ENCODE measurements around the gene PDCD10.

Gene PDCD10

DNA sequence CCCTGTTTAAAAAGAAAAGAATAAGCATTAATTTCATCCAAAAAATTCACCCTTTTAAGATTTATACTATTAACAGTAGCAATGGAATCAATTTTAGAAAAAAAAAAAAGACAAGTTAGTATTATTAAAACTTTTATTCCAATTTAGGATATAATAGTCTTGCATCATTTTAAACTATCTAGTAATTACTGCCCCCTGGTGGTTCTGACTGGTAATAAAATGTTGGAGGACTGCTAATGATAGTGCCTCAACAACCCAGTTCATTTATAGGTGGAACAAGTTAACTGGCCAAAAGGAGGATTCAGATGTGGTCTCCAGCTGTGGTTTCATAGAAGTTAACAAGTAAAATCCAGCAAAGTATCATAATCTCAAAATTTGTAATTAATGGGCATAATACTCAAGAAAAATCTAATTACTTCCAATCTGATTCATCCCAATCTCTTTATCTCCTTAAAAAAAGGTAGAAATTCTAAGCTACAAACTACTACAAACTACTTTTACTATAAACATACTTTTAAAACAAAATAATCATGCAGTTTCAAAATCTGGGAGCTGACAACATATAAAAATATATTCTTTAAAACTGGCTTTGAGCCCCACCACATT is 50.2 kb downstream of the PDCD10 start:
- DNase-seq (ENCODE audit: low spot score): peak; percentile 64

DNA sequence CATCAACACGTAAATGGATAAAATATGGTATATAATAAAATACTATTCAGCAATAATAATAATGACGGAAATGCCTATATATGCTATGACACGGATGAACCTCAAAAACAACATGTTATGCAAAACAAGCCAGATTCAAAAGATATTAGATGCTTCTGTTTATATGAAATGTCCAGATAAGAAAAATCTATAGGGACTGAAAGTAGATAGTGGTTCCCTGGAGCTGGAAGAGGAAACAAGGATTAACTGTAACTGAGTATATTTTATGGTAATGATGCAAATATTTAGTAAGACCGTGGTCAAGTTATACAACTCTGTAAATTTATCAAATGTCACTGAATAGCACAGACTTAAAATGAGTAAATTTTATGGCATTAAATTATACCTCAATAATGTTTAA is 55.2 kb downstream of the PDCD10 start:
- DNase-seq (ENCODE audit: low spot score): no peak

DNA sequence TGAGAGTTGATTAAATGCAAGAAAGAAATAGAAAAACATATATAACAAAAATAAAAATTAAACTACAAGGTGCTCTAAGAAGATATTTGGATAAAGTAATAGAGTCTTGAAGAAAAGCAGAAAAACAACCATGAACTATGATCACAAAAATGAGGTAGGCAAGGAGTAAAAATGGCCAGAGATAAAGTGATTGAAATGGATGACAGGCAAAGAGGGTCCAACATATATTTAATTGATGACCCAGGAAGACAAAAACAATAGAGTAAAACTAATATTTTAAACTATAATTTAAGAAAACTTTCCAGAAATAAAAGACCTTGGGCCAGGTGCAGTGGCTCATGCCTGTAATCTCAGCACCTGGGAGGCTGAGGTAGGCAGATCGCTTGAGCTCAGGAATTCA is 58.8 kb downstream of the PDCD10 start:
- no peak for DNase-seq (ENCODE audit: low spot score)

DNA sequence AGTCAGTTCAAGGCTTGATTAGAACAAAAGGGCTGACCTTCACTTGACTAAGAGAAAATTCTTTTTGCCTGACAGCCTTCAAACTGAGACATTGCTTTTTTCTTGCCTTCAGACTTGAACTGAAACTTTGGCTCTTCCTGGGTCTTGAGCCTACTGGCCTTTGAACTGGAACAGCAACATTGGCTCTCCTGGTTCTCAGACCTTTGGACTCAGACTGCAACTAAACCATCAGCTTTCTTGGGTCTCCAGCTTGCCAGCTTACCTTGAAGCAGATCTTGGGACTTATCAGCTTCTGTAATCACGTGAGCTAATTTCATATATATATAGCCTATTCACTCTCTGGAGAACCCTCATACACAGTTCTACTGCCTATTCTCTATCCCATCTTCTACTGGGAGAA is 61.5 kb downstream of the PDCD10 start:
- no peak for DNase-seq (ENCODE audit: low spot score)

DNA sequence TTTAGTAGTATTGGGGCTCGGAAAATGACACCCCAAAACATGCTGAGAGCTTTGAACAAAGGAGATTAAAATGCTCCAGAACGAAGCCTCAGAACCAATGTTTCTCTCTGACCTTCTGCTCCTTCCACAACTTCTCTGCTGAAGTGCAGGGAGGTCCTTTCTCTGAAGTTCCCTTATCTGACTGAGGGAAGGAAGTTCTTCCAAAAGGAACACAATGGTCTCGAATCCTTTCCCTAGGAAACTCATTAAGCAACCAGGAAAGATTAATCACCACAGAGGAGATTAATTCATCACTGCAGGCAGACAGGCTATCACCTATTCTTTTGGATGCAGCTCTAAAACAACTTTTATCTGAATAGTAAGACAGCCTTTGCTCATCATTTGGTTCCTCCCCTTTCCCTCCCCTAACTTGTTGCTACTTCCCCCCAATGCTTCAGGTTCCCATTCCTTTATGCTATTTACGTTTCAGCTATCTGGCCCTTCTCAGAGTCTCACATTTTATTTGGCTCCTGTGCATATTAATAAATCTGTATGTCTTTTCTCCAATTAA is 62.7 kb downstream of the PDCD10 start:
- DNase-seq (ENCODE audit: low spot score): no peak

DNA sequence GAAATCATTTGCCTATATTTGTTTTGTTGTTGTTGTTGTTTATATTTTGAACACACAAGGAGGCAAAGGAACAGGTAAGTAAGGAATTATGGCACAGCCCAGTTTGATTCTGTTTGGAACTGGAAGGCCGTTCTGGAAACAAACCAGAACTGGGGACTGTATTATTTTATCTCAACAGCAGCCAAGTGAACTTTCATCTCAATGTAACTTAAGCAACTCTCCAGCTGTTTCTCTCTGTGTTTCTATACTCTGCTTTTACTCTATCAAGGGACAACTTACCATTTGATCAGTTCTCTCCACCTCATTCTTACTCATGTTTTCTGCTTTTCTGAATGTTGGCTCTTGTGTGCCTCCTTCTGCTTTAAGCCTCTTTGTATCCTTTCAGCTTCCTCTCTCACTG is 65.0 kb downstream of the PDCD10 start:
- DNase-seq (ENCODE audit: low spot score): no peak

DNA sequence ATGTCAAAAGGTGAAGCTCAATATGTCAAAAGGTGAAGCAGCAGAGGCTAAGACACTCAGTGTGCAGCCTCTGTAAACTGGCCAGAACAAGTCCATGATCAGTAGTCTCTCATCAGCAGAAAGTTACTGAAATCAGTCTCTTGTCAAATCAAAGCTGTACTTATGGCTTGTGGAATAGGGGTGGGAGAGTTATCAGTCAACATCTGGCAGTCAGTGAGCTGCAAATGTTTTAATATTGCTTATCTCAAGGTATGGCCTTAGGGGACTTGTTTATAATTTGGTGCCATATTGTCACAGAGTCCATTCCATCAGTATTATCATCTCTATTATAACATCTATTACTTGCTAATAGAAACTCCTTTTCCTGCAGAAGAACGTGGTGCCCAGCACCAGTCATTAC is 66.0 kb downstream of the PDCD10 start:
- DNase-seq (ENCODE audit: low spot score): no peak

DNA sequence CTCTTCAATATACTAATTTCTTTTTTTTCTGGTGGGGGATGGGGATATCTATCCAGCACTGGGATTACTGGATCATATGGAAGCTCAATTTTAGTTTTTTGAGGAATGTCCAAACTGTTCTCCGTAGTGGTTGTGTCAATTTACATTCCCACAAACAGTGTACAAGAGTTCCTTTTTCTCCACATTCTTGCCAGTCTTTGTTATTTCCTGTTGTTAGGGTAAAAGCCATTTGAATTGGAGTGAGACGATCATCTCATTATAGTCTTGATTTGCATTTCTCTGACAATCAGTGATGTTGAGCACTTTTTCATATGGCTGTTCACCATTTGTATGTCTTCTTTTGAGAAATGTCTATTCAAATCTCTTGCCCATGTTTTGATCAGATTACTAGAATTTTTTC is 68.1 kb downstream of the PDCD10 start:
- DNase-seq (ENCODE audit: low spot score): no peak

DNA sequence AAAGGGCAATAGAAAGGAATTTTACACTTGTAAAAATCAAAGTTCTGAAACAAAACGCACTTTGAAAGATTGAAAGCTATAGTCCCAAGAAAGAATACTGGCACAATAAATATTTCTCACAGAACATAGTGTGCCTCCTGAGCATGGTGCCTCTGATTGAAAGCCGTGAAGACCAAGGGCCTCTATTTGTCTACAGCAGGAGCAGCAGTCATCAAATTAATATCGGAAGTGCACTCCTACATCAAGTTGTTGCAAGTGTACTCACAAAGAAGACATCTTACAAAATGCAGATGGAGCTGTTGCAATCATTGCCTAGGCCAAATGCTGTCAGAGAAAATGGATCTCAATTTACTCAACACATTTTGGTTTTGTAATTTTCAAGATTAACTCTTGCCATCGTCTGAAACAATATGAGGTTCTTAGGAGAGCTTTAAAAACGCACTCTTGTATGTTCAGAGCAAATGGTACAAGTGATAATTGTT is 71.7 kb downstream of the PDCD10 start:
- DNase-seq (ENCODE audit: low spot score): no peak

DNA sequence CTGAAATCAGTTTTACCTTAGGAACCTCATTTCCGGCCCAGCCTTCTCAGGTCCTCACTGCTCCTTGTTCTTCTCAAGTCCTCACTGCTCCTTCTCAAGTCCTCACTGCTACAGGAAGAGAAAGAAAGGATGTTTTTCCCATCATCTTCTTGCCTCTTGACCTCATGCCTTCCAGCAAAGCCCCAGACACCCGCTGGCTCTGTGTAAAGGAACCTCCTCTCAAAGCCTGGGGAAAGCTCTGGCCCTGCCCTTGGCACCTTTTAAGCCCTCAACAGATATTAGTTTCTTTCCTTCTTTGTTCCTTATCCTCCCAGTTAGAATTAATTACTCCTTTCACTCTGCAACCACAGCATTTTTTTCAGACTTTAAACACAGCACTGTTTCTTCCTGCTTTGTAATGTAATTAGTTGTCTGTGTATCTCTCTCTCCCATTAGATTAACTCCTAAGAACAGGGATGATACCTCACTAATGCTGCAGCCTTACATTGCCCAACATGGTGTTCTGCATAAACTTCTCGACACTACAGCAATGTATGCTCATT is 76.9 kb downstream of the PDCD10 start:
- DNase-seq (ENCODE audit: low spot score): no peak

DNA sequence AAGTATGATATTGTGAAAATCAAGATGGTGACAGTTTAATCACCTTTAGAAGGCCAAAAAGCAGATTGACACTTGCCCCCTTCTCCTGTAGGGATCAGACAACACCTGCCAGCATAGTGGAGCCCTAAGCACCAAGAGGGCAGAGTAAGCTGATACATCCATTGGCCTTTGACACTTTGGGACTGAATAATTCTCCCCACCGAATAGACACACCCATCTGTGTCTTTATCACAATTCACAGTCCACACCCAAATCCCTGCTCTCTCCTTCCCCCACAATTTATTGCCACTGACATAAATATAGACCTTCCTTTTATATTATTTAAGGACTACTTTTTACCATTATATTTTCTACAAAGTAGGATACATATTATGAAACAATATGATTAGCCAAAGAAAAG is 77.9 kb downstream of the PDCD10 start:
- no peak for DNase-seq (ENCODE audit: low spot score)

DNA sequence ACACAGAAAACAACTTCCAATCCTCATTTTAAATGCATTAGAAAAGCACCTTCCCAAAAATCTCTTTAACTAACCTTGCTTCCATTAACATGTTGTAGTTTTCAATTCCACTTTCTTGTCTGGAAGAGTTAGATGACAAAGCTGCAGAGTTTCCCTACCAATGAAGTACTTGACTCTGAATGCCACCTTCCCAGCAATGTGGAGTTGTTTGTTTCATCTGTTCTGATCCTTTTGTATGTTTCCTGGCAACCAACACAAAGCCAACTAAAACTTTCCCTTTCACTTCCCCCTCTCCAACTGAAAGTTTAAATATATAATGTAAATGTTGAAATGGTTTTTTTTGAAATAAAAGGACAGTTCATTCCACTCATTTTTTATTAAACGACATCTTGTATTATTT is 80.9 kb downstream of the PDCD10 start, which contains the start of gene WDR49:
Gene WDR49, minus strand, starts transcription at position 183 of the 400 bp plus-strand sequence. CDS start 517 bp downstream, outside the sequence.
- DNase-seq (ENCODE audit: low spot score): no peak

DNA sequence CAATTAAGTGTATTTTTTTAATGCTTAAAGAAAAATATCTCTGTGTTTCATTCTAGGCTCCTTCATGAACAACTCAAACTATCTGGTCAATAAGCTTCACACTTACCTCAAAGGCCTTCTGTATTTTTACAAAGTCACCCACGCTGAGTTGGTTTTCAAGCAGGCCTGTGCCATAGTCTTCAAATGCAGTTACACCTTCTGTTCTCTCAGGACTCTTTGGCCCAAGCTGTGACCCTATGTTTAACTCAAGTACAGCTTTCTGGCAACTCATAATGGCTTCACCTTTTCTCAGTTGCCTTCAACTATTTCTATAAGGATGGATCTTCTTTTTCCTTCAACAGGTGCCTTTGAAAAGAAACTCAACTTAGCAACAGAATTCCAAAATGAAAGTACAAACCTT is 81.5 kb downstream of the PDCD10 start:
- DNase-seq (ENCODE audit: low spot score): no peak

DNA sequence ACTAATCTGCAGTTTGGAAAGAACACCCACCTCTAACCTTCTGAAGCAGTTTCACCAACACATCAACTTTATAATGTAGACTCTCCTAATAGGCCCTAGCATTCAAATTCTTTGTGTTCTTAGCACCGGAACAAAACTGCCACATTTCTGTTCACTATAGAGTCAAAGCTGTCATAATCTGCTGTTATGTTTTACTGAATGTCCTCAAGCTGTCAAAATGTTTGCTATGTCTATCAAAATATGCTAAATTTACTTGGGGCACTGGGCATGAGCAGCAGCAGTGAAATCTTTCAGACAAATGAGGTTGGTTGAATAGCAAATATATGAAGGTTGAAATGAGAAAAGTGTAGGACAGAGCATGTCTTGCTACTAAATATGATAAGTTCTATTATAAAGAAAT is 82.9 kb downstream of the PDCD10 start:
- no peak for DNase-seq (ENCODE audit: low spot score)

DNA sequence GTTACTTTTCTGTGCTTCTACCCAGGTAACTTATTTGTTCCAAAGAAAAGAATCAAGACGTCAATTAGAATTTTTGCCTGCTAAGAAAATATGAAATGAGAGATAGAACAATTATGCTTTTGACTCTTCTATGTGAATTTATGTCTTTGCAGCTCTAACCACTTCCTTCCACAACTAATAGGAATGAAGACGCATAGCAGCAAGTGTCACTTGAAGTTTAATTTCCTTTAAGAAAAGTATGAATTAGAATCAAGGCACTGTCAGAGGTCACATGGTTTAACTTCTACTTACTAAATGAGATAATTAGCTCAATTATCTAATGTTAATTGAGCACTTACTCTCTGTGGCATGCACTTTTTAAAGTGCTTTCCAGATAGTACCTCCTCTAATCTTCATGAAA is 84.2 kb downstream of the PDCD10 start:
- DNase-seq (ENCODE audit: low spot score): no peak

DNA sequence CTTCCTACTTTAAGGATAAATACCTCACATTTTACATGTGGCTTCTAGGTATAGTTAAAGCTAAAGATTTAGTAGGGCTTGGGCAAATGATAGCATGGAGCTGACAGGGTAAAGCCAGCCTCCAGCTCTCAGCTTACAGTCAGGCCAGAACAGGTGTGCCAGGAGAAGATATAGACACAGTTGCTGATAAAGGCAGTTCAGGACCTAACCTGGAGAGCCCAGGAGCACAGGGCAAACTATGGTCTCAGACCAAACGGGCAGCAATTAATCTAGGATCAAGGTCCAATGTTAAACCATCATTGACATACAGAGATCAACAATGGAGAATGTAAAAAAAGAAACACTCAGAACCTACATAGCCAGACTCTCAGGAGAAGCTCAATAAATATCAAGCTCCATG is 84.9 kb downstream of the PDCD10 start:
- DNase-seq (ENCODE audit: low spot score): no peak

DNA sequence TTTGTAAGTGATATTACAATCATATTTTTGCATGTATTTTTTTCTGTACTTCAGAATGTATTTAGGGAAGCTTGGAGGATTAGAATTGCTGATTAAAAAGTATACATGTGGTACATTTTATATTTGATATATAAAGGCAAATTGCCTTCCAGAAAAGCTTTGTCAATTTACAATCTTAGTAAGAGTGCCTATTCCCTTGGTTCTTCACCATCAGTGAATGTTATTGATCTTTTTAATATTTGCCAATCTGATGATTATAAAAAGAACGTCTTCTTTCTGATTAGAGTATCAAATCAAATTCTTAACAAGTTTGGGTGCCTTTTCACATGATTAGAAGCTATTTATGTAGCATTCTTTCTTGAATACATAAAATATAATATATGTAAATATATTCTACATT is 90.1 kb downstream of the PDCD10 start:
- no peak for DNase-seq (ENCODE audit: low spot score)
